T-cell (primary cell): ENCODE results near the gene ARHGAP45. TPM values are rescaled to one million over a fixed set of nuclear protein-coding genes. Genes with fewer than 3 reads are reported as not detected.

ENCODE experiments used
- ATAC-seq, 4 experiments: fragments of 200-7000 bp in 3 of 4; fragments of 150-1000 bp in 1 of 4; cut with Tn5 transposase; replicated peaks in 1 of 4; 1 replicate in 3 of 4; 2 replicates in 1 of 4; pipeline ENCODE4 v1.10.0; 2021; ENCODE audit warnings: moderate library complexity in 3 of 4, mild to moderate bottlenecking in 2 of 4, moderate number of reproducible peaks in 1 of 4
- CTCF ChIA-PET, 2 donors: fragments of 300-600 bp; sonication (Branson Sonifier 250); formaldehyde crosslinking; loops; one replicate each; lab custom pipeline; 2022; ENCODE audit warnings: antibody characterized with exemption in 2 of 2; lab: Charles Lee
- POLR2A ChIA-PET, 2 donors: fragments of 300-600 bp; sonication (Branson Sonifier 250); formaldehyde crosslinking; loops; one replicate each; lab custom pipeline; 2022; ENCODE audit warnings: antibody characterized with exemption in 2 of 2; lab: Charles Lee
- DNase-seq, 35 experiments: peaks; one replicate each; pipeline versions ENCODE4 v3.0.0 to v3.0.0-alpha.2; 2013 to 2023
- H3K27ac ChIP-seq: one replicate; pipeline ENCODE4 v1.5.1; 2013; ENCODE audit warnings: low read length
- H3K27me3 ChIP-seq, 2 experiments: replicated peaks in 1 of 2; 1 replicate in 1 of 2; 2 replicates in 1 of 2; pipeline versions ENCODE4 v1.6.1 to v1.7.0; 2013; ENCODE audit warnings: low read length in 1 of 2, mixed read lengths in 1 of 2; ENCODE audit not compliant: control insufficient read depth in 2 of 2, insufficient read depth in 2 of 2; ENCODE audit errors: extremely low read depth in 1 of 2
- H3K36me3 ChIP-seq, 2 donors: 1 replicate in 1 of 2; 2 replicates in 1 of 2; pipeline versions ENCODE4 v1.6.1 to v1.7.0; 2013; ENCODE audit warnings: low read length in 1 of 2; ENCODE audit not compliant: control insufficient read depth in 2 of 2, insufficient read depth in 1 of 2; ENCODE audit errors: extremely low read depth in 1 of 2
- H3K4me1 ChIP-seq, 2 experiments: 1 replicate in 1 of 2; 2 replicates in 1 of 2; pipeline versions ENCODE4 v1.6.1 to v1.7.0; 2013; ENCODE audit warnings: low read length in 2 of 2, mixed read lengths in 1 of 2; ENCODE audit not compliant: insufficient read depth in 2 of 2, control insufficient read depth in 1 of 2; ENCODE audit errors: extremely low read depth in 1 of 2
- H3K4me3 ChIP-seq, 2 donors: 1 replicate in 1 of 2; 2 replicates in 1 of 2; pipeline versions ENCODE4 v1.5.1 to v1.7.0; 2013; ENCODE audit warnings: mild to moderate bottlenecking in 2 of 2, low read length in 1 of 2, moderate library complexity in 1 of 2; ENCODE audit not compliant: control insufficient read depth in 1 of 2; ENCODE audit errors: extremely low read depth in 1 of 2
- H3K9me3 ChIP-seq: 2 replicates; pipeline ENCODE4 v1.7.0; 2013
- H3K27ac Mint-ChIP-seq, 2 donors: one replicate each; pipeline ENCODE4 v1.8.0; 2020 to 2021; ENCODE audit warnings: mild to moderate bottlenecking in 2 of 2, mixed read lengths in 2 of 2
- H3K27me3 Mint-ChIP-seq, 2 donors: one replicate each; pipeline ENCODE4 v1.8.0; 2021 to 2022; ENCODE audit warnings: mixed read lengths in 2 of 2
- H3K36me3 Mint-ChIP-seq: one replicate; pipeline ENCODE4 v1.8.0; 2021; ENCODE audit warnings: mixed read lengths
- H3K4me1 Mint-ChIP-seq, 3 donors: one replicate each; pipeline ENCODE4 v1.8.0; 2020 to 2022; ENCODE audit warnings: mixed read lengths in 3 of 3, mild to moderate bottlenecking in 1 of 3
- H3K4me3 Mint-ChIP-seq, 3 donors: one replicate each; pipeline ENCODE4 v1.8.0; 2020 to 2022; ENCODE audit warnings: mild to moderate bottlenecking in 3 of 3, mixed read lengths in 3 of 3, moderate library complexity in 3 of 3
- H3K9me3 Mint-ChIP-seq, 3 donors: one replicate each; pipeline ENCODE4 v1.8.0; 2020 to 2022; ENCODE audit warnings: mixed read lengths in 3 of 3
- WGBS: methylation state at CpG from one replicate; pipeline ENCODE4 v1.1.5; 2013; ENCODE audit warnings: missing lambda C conversion rate; ENCODE audit not compliant: insufficient coverage; 5-methylcytosine and 5-hydroxymethylcytosine counted together
- total RNA-seq, 35 experiments: library from RNA in 6 of 35; stranded (reverse) in 6 of 35; fragments of 120-200 nt in 1 of 35; gene quantifications; one replicate each; pipeline versions ENCODE4 v1.2.1 to v1.2.4 and lab custom pipeline; 2013 to 2026

The ARHGAP45 gene
- total RNA-seq, 5 donors from 2014 or later (not counting 1 experiment from before 2014, with no cell fraction given): 729 to 1,130 (median 1,073) TPM

DNA sequence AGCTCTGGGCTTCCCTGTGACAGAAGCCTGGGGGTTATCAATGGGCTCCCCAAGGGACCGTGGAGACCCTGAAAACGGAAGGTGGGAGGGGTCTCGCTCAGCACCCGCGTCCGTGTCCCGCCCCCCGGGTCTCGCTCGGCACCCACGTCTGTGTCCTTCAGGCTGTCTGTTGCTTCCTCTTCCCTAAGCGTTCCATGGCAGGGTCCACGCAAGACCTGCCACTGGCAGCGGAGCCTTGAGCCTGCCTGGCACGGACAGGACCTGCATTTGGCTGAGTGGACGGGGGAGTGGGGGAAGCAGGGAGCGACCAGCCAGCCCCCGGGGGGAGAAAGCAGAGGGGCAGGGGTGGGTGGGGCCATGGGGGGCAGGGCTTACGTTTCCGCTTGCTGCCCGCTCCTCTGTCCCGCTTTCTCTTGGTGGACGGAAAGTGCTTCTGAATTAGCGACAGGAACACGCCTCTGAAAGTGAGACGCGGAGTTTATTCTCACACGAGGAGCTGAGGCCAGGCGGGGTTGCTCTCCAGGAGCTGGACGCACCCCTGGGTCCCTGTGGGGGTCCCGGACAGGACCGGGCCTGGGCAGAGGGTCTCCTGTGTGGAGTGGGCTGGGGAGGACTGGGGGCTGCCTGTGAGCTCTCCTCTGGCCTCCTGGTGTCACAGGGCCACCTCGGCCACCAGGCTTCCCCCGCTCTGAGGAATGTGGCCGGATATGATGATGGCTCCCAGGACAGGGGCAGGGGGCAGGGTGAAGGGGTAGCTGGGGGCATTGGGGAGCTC, 48.9 kb downstream of the ARHGAP45 start:
- ChIA-PET CTCF (no interaction called here), POLR2A (no interaction called here)
- Histone ChIP-seq H3K4me3 (no peak overlapping the region), H3K27me3 (no peaks in the 10 kb centered on the region), H3K27ac (no peak overlapping the region), H3K9me3 (no peaks in the 10 kb centered on the region), H3K4me1 (peaks cover 0 to 19% of the 10 kb centered on the region in 2 experiments), H3K36me3 (peaks cover 21 to 74% of the 10 kb centered on the region in 2 donors)
- Mint-ChIP-seq H3K9me3 (no peaks in the 10 kb centered on the region), H3K4me1 (peaks cover 0 to 2% (median 1%) of the 10 kb centered on the region in 3 donors), H3K36me3 (peaks cover under 1% of the 10 kb centered on the region), H3K4me3 (no peak overlapping the region), H3K27ac (no peak overlapping the region), H3K27me3 (no peaks in the 10 kb centered on the region)
- no peak for ATAC-seq
- DNase-seq: no peak
- WGBS: 94% methylated on average over 30 of the region's 35 CpGs

- no peak overlapping the region for H3K4me3 Mint-ChIP-seq
- Histone ChIP-seq H3K4me1 (peaks cover 0 to 16% of the 10 kb centered on the region in 2 experiments), H3K27me3 (no peaks in the 10 kb centered on the region), H3K4me3 (no peak overlapping the region), H3K9me3 (no peaks in the 10 kb centered on the region), H3K27ac (no peak overlapping the region), H3K36me3 (peaks cover 26 to 77% of the 10 kb centered on the region in 2 donors)
- peaks cover 10% of the 10 kb centered on the region for H3K36me3 Mint-ChIP-seq
- POLR2A ChIA-PET: interaction anchor here in 1 of 2 donors (0.6 kb wide), 1 partner anchor 13 kb away, joined by 3 read pairs; no protein-coding TSS in a partner anchor
- no peak overlapping the region for H3K27ac Mint-ChIP-seq
- peaks cover 0 to 2% (median 1%) of the 10 kb centered on the region in 3 donors for H3K4me1 Mint-ChIP-seq
- ATAC-seq (no peak), DNase-seq (no peak)
- CTCF ChIA-PET: no interaction called here
- WGBS: 91% methylated on average over 49 of the region's 52 CpGs
- H3K9me3 Mint-ChIP-seq: no peaks in the 10 kb centered on the region
- no peaks in the 10 kb centered on the region for H3K27me3 Mint-ChIP-seq
Measured at GRCh38 chr19:1116726-1117581, 50.0 kb downstream of the ARHGAP45 start.

GRCh38 chr19:1117654-1118053, 50.7 kb downstream of the ARHGAP45 start:
- ATAC-seq: no peak

DNA sequence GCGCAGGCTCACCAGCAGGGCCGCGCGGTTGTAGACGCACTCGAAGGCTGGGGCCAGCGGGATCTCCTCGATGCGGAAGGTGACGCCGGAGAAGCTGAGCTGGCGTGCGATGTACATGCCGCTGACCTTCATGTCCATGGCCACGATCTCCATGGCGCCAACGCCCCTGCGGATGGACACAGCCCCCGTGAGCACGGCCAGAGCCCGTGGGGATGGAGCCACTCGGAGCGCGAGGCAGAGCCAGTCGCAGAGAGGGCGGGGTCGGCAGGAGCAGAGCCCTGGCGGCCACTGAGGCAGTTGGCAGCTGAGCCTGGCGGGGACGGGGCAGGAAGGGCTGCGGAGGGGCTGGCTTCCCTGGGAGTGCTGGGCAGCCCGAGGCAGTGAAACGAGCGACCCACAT, 52.0 kb downstream of the ARHGAP45 start:
- Mint-ChIP-seq H3K36me3 (peaks cover 12% of the 10 kb centered on the region), H3K4me3 (no peak overlapping the region), H3K9me3 (no peaks in the 10 kb centered on the region), H3K27me3 (no peaks in the 10 kb centered on the region), H3K4me1 (no peaks in the 10 kb centered on the region), H3K27ac (no peak overlapping the region)
- Histone ChIP-seq H3K27ac (no peak overlapping the region), H3K36me3 (peaks cover 27 to 83% of the 10 kb centered on the region in 2 donors), H3K4me1 (peaks cover 0 to 9% of the 10 kb centered on the region in 2 experiments), H3K4me3 (no peak overlapping the region), H3K27me3 (no peaks in the 10 kb centered on the region), H3K9me3 (no peaks in the 10 kb centered on the region)
- POLR2A ChIA-PET: no interaction called here
- CTCF ChIA-PET: no interaction called here
- ATAC-seq: no peak
- DNase-seq: no peak
- 96% methylated on average over 34 of the region's 34 CpGs for WGBS

More at GRCh38 chr19:1117654-1118053, 50.7 kb downstream of the ARHGAP45 start:
- Mint-ChIP-seq H3K36me3 (peaks cover 10% of the 10 kb centered on the region), H3K4me3 (no peak overlapping the region), H3K27me3 (no peaks in the 10 kb centered on the region), H3K27ac (no peak overlapping the region), H3K9me3 (no peaks in the 10 kb centered on the region), H3K4me1 (peaks cover 0 to 2% (median 1%) of the 10 kb centered on the region in 3 donors)
- POLR2A ChIA-PET: no interaction called here
- H3K4me3 ChIP-seq: no peak overlapping the region
- no peak overlapping the region for H3K27ac ChIP-seq
- H3K36me3 ChIP-seq: peaks cover 26 to 77% of the 10 kb centered on the region in 2 donors
- 93% methylated on average over 14 of the region's 16 CpGs for WGBS
- CTCF ChIA-PET: no interaction called here
- no peaks in the 10 kb centered on the region for H3K9me3 ChIP-seq
- DNase-seq: no peak
- H3K27me3 ChIP-seq: no peaks in the 10 kb centered on the region
- peaks cover 0 to 15% of the 10 kb centered on the region in 2 experiments for H3K4me1 ChIP-seq

DNA sequence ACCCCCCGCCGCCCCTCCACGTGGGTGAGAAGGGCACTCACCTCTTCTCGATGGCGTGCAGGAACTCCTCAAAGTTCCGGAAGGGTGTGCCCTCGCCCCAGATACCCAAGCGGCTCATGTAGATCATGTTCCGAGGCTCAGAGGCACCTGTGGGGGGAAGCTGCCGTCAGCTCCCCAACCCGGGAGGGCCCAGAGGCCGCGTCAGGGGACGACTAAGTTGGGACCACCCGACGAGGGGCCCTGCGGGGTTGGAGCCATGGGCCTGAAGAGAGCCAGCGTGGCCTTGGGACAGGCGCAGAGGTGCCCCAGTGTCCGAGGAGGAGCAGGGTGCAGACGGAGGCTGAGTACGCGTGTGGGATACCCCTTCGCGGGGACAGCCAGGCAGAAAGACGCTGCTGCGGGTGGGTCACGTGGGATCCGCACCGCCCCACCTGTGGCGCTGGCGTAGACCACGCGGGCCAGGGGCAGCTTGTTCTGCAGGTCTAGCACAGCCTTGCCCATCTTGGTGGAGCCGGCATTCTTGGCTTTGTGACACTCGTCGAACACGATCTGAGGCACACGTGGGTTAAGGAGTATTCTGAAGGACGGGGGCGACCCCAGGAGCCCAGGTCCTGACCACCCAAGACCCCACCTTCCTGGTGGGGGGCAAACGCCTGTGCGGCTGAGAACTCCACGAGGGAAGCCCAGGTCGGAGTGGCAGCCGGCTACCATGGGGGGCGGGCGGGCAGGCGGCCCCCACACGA, 52.7 kb downstream of the ARHGAP45 start:
- Histone ChIP-seq H3K9me3 (no peaks in the 10 kb centered on the region), H3K4me3 (no peak overlapping the region), H3K27me3 (no peaks in the 10 kb centered on the region), H3K36me3 (peaks cover 27 to 85% of the 10 kb centered on the region in 2 donors), H3K4me1 (peaks cover 0 to 13% of the 10 kb centered on the region in 2 experiments), H3K27ac (no peak overlapping the region)
- CTCF ChIA-PET: no interaction called here
- Mint-ChIP-seq H3K36me3 (peaks cover 12% of the 10 kb centered on the region), H3K9me3 (no peaks in the 10 kb centered on the region), H3K27ac (no peak overlapping the region), H3K4me3 (no peak overlapping the region), H3K4me1 (no peaks in the 10 kb centered on the region), H3K27me3 (no peaks in the 10 kb centered on the region)
- WGBS: 98% methylated on average over 38 of the region's 50 CpGs
- ATAC-seq: no peak
- POLR2A ChIA-PET: no interaction called here
- no peak for DNase-seq

DNA sequence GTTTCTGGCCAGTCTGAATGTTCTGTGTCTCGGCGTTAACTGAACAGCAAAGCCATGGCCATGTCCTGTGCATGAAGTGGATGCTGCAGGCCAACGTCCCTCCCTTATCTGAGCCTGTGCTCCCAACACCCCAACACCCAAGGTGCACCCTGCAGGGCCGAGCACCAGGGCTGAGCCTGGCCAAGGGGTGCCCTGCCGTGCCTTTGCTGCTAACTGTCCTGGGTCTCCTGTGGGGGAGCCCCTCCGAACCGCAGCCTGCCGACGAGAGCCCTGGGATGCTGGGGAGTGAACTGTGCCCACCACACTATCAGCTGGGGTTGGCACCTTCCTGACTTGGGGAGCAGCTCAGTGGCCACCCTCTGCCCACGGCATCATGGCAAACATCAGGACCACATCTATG, 54.4 kb downstream of the ARHGAP45 start:
- POLR2A ChIA-PET: no interaction called here
- Histone ChIP-seq H3K4me1 (peaks cover 0 to 22% of the 10 kb centered on the region in 2 experiments), H3K9me3 (no peaks in the 10 kb centered on the region), H3K27ac (no peak overlapping the region), H3K4me3 (no peak overlapping the region), H3K36me3 (peaks cover 28 to 91% of the 10 kb centered on the region in 2 donors), H3K27me3 (no peaks in the 10 kb centered on the region)
- WGBS: 98% methylated on average over 8 of the region's 10 CpGs
- Mint-ChIP-seq H3K4me1 (peaks cover 0 to 4% (median 0%) of the 10 kb centered on the region in 3 donors), H3K27me3 (no peaks in the 10 kb centered on the region), H3K4me3 (no peak overlapping the region), H3K27ac (no peak overlapping the region), H3K9me3 (no peaks in the 10 kb centered on the region), H3K36me3 (peaks cover 12% of the 10 kb centered on the region)
- no peak for DNase-seq
- ATAC-seq: no peak
- CTCF ChIA-PET: no interaction called here
